Activated naive CD4-positive, alpha-beta T cell treated with anti-CD3 and anti-CD28 coated beads, Interleukin-2, amount 10 ng/mL, durations not matched to agents 7 days and 5 days (primary cell): ENCODE data around the gene PCMTD2.
"Not testable (repeated sequence)": the region's sequence is repeated elsewhere in the genome, so short reads cannot be mapped to it uniquely, and the experiment has no call there.

ENCODE experiments used
- CTCF ChIA-PET: fragments of 350-600 bp; sonication (Branson Sonifier 250); formaldehyde crosslinking; loops from one replicate; lab custom pipeline; 2021; ENCODE audit warnings: antibody characterized with exemption; lab: Charles Lee
- DNase-seq: peaks from one replicate; pipeline ENCODE4 v3.0.0-alpha.2; 2020
- H3K27ac Mint-ChIP-seq: one replicate; pipeline ENCODE4 v1.8.0; 2021; ENCODE audit warnings: mild to moderate bottlenecking, moderate library complexity, mixed read lengths
- H3K27me3 Mint-ChIP-seq: one replicate; pipeline ENCODE4 v1.8.0; 2021; ENCODE audit warnings: mild to moderate bottlenecking, mixed read lengths
- H3K36me3 Mint-ChIP-seq: one replicate; pipeline ENCODE4 v1.8.0; 2021; ENCODE audit warnings: mixed read lengths
- H3K4me1 Mint-ChIP-seq: one replicate; pipeline ENCODE4 v1.8.0; 2021; ENCODE audit warnings: mixed read lengths
- H3K4me3 Mint-ChIP-seq: one replicate; pipeline ENCODE4 v1.8.0; 2021; ENCODE audit warnings: mild to moderate bottlenecking, moderate library complexity, mixed read lengths
- H3K9me3 Mint-ChIP-seq: one replicate; pipeline ENCODE4 v1.8.0; 2021; ENCODE audit warnings: mixed read lengths

Gene PCMTD2

GRCh38 chr20:64229507-64230061 is 26.0 kb upstream of the PCMTD2 start:
- CTCF ChIA-PET, result no interaction called here
- peaks cover 9% of the 10 kb centered on the region for H3K27me3 Mint-ChIP-seq
- H3K4me3 Mint-ChIP-seq, result no peak overlapping the region
- H3K36me3 Mint-ChIP-seq, result no peaks in the 10 kb centered on the region
- no peak for DNase-seq
- peaks cover 9% of the 10 kb centered on the region for H3K9me3 Mint-ChIP-seq
- no peak overlapping the region for H3K27ac Mint-ChIP-seq
- peaks cover 24% of the 10 kb centered on the region for H3K4me1 Mint-ChIP-seq

GRCh38 chr20:64230461-64231145 is 24.9 kb upstream of the PCMTD2 start:
- Mint-ChIP-seq H3K9me3 (peaks cover 9% of the 10 kb centered on the region), H3K36me3 (no peaks in the 10 kb centered on the region), H3K27ac (no peak overlapping the region), H3K4me1 (peaks cover 23% of the 10 kb centered on the region), H3K4me3 (no peak overlapping the region), H3K27me3 (peaks cover 9% of the 10 kb centered on the region)
- DNase-seq, result no peak
- CTCF ChIA-PET, result no interaction called here

GRCh38 chr20:64231621-64232550 is 23.7 kb upstream of the PCMTD2 start:
- H3K27me3 Mint-ChIP-seq, result peaks cover 4% of the 10 kb centered on the region
- no peaks in the 10 kb centered on the region for H3K36me3 Mint-ChIP-seq
- H3K4me3 Mint-ChIP-seq, result no peak overlapping the region
- H3K27ac Mint-ChIP-seq, result no peak overlapping the region
- CTCF ChIA-PET, result no interaction called here
- H3K9me3 Mint-ChIP-seq, result peaks cover 9% of the 10 kb centered on the region
- DNase-seq, result no peak
- peaks cover 17% of the 10 kb centered on the region for H3K4me1 Mint-ChIP-seq

- no peak for DNase-seq
- Mint-ChIP-seq H3K27ac (no peak overlapping the region), H3K36me3 (no peaks in the 10 kb centered on the region), H3K4me1 (peaks cover 11% of the 10 kb centered on the region), H3K27me3 (peaks cover 4% of the 10 kb centered on the region), H3K4me3 (no peak overlapping the region), H3K9me3 (peaks cover 9% of the 10 kb centered on the region)
- CTCF ChIA-PET, result no interaction called here
Observed at GRCh38 chr20:64232794-64233193, 22.8 kb upstream of the PCMTD2 start.

GRCh38 chr20:64233725-64234124 is 21.8 kb upstream of the PCMTD2 start:
- no peak for DNase-seq
- H3K27ac Mint-ChIP-seq, result peak overlapping the region; percentile 72
- peaks cover 5% of the 10 kb centered on the region for H3K4me1 Mint-ChIP-seq
- peaks cover 9% of the 10 kb centered on the region for H3K9me3 Mint-ChIP-seq
- H3K27me3 Mint-ChIP-seq, result peaks cover 1% of the 10 kb centered on the region
- H3K36me3 Mint-ChIP-seq, result no peaks in the 10 kb centered on the region
- H3K4me3 Mint-ChIP-seq, result no peak overlapping the region
- CTCF ChIA-PET, result no interaction called here

GRCh38 chr20:64234291-64234791 is 21.2 kb upstream of the PCMTD2 start:
- Mint-ChIP-seq H3K9me3 (peaks cover 9% of the 10 kb centered on the region), H3K4me1 (peaks cover 5% of the 10 kb centered on the region), H3K4me3 (no peak overlapping the region), H3K36me3 (no peaks in the 10 kb centered on the region), H3K27me3 (peaks cover under 1% of the 10 kb centered on the region), H3K27ac (no peak overlapping the region)
- CTCF ChIA-PET, result no interaction called here
- no peak for DNase-seq

GRCh38 chr20:64234921-64235565 is 20.5 kb upstream of the PCMTD2 start:
- H3K36me3 Mint-ChIP-seq, H3K4me1 Mint-ChIP-seq, H3K9me3 Mint-ChIP-seq, CTCF ChIA-PET, H3K27ac Mint-ChIP-seq, H3K4me3 Mint-ChIP-seq, H3K27me3 Mint-ChIP-seq, DNase-seq: not testable (repeated sequence)

GRCh38 chr20:64236137-64237088 is 19.1 kb upstream of the PCMTD2 start:
- H3K27ac Mint-ChIP-seq, result no peak overlapping the region
- no peak for DNase-seq
- no peaks in the 10 kb centered on the region for H3K36me3 Mint-ChIP-seq
- H3K27me3 Mint-ChIP-seq, result peaks cover 6% of the 10 kb centered on the region
- peaks cover 5% of the 10 kb centered on the region for H3K4me1 Mint-ChIP-seq
- H3K9me3 Mint-ChIP-seq, result peaks cover 9% of the 10 kb centered on the region
- no peak overlapping the region for H3K4me3 Mint-ChIP-seq
- CTCF ChIA-PET, result no interaction called here

GRCh38 chr20:64237316-64237715 is 18.2 kb upstream of the PCMTD2 start:
- CTCF ChIA-PET, result interaction anchor here (0.5 kb wide), 1 partner anchor 18 kb away, joined by 3 read pairs; no protein-coding TSS in a partner anchor

GRCh38 chr20:64238115-64238825 is 17.3 kb upstream of the PCMTD2 start:
- Mint-ChIP-seq H3K4me3 (no peak overlapping the region), H3K27me3 (peaks cover 14% of the 10 kb centered on the region), H3K27ac (no peak overlapping the region), H3K36me3 (no peaks in the 10 kb centered on the region), H3K9me3 (peaks cover 9% of the 10 kb centered on the region), H3K4me1 (peaks cover 5% of the 10 kb centered on the region)
- CTCF ChIA-PET, result no interaction called here
- DNase-seq, result no peak

More at GRCh38 chr20:64237316-64237715, 18.2 kb upstream of the PCMTD2 start:
- peaks cover 5% of the 10 kb centered on the region for H3K4me1 Mint-ChIP-seq
- no peak overlapping the region for H3K27ac Mint-ChIP-seq
- H3K27me3 Mint-ChIP-seq, result peaks cover 12% of the 10 kb centered on the region
- H3K9me3 Mint-ChIP-seq, result peaks cover 9% of the 10 kb centered on the region
- no peaks in the 10 kb centered on the region for H3K36me3 Mint-ChIP-seq
- DNase-seq, result no peak
- no peak overlapping the region for H3K4me3 Mint-ChIP-seq

- Mint-ChIP-seq H3K36me3 (no peaks in the 10 kb centered on the region), H3K27ac (no peak overlapping the region), H3K4me3 (no peak overlapping the region), H3K27me3 (peaks cover 20% of the 10 kb centered on the region), H3K9me3 (peaks cover 2% of the 10 kb centered on the region), H3K4me1 (no peaks in the 10 kb centered on the region)
- CTCF ChIA-PET, result no interaction called here
- DNase-seq, result no peak
Observed at GRCh38 chr20:64238851-64239387, 16.6 kb upstream of the PCMTD2 start.

- Mint-ChIP-seq H3K27me3 (peaks cover 27% of the 10 kb centered on the region), H3K4me3 (no peak overlapping the region), H3K4me1 (no peaks in the 10 kb centered on the region), H3K27ac (no peak overlapping the region), H3K9me3 (no peaks in the 10 kb centered on the region), H3K36me3 (no peaks in the 10 kb centered on the region)
- DNase-seq, result no peak
- CTCF ChIA-PET, result no interaction called here
Observed at GRCh38 chr20:64239449-64240242, 15.9 kb upstream of the PCMTD2 start.
